Mesothelial cell of epicardium (in vitro differentiated cells): Measurements from ENCODE around the gene SCRN3. TPM values are rescaled to one million over a fixed set of nuclear protein-coding genes. Genes with fewer than 3 reads are reported as not detected.
"Not testable (repeated sequence)": the region's sequence is repeated elsewhere in the genome, so short reads cannot be mapped to it uniquely, and the experiment has no call there.

Source experiments
- DNase-seq, 2 experiments: peaks; one replicate each; pipeline ENCODE4 v3.0.0; 2021; ENCODE audit warnings: low spot score in 2 of 2; ENCODE audit not compliant: unreplicated experiment in 2 of 2
- H3K27ac Mint-ChIP-seq: 2 replicates; pipeline ENCODE4 v1.8.0; 2021; ENCODE audit warnings: mixed read lengths
- H3K27me3 Mint-ChIP-seq: 2 replicates; pipeline ENCODE4 v1.8.0; 2021; ENCODE audit warnings: low read depth, mixed read lengths
- H3K36me3 Mint-ChIP-seq: 2 replicates; pipeline ENCODE4 v1.8.0; 2021; ENCODE audit warnings: mixed read lengths
- H3K4me1 Mint-ChIP-seq: 2 replicates; pipeline ENCODE4 v1.8.0; 2021; ENCODE audit warnings: mixed read lengths
- H3K4me3 Mint-ChIP-seq: 2 replicates; pipeline ENCODE4 v1.8.0; 2021; ENCODE audit warnings: mild to moderate bottlenecking, moderate library complexity, mixed read lengths
- H3K9me3 Mint-ChIP-seq: 2 replicates; pipeline ENCODE4 v1.8.0; 2021; ENCODE audit warnings: mixed read lengths
- total RNA-seq: library from RNA; stranded (reverse); gene quantifications from 3 replicates; pipeline ENCODE4 v1.2.1, GENCODE V29; 2021
- TF ChIP-seq, protein P1 (sequence below): fragments of 200-600 bp; sonication (generic); IDR thresholded peaks from one replicate; pipeline ENCODE4 v1.5.0; 2021; ENCODE audit warnings: antibody characterized with exemption; ENCODE audit not compliant: unreplicated experiment

SCRN3 gene, protein sequence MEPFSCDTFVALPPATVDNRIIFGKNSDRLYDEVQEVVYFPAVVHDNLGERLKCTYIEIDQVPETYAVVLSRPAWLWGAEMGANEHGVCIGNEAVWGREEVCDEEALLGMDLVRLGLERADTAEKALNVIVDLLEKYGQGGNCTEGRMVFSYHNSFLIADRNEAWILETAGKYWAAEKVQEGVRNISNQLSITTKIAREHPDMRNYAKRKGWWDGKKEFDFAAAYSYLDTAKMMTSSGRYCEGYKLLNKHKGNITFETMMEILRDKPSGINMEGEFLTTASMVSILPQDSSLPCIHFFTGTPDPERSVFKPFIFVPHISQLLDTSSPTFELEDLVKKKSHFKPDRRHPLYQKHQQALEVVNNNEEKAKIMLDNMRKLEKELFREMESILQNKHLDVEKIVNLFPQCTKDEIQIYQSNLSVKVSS
- total RNA-seq: 26.5 to 29.0 TPM (median 26.8 TPM) in 3 replicates

DNA sequence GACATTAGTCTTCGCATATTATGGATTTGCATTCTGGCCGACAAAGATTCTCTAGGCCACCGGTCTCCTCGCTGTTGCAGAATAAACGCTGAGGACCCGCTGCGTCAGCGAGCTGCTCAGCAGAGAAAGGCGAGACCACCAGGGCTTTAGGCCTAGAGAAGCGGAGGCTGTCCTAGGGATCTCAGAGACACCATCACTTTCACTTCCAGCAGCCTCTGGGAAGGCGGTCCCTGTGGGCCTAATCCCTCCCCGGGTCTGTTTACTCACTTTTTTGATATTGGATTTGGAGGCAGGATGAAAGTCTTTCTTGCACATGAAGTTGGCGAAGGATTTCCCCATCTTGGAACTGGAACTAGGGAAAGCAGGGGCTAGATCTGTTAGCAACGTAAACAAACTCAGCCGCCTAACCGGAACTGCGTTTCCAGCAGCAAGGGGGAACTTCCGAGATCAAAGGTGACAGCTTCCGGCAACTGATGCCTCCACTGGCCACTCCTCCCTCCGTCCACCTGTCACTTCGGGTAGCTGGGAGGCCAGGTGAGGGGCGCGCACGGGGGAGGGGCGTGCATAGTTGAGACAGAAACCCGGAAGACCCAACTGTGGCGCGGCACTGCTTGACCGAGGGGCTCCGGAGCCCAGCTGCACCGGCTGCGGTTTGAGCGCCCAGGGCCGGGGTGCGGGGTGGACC, at the start of gene SCRN3:
SCRN3 (plus strand) TSS at position 447 of the 685 bp plus-strand sequence. CDS start 2,554 bp downstream, outside the sequence.
- peak within 1 kb of the TSS; percentile 98 for H3K27ac Mint-ChIP-seq
- peak; percentile 53 to 77 for DNase-seq
- H3K9me3 Mint-ChIP-seq: no peaks in the 10 kb centered on the region
- H3K27me3 Mint-ChIP-seq: no peaks in the 10 kb centered on the region
- peaks cover 33% of the 10 kb centered on the region for H3K4me1 Mint-ChIP-seq
- TF ChIP-seq, protein P1, sequence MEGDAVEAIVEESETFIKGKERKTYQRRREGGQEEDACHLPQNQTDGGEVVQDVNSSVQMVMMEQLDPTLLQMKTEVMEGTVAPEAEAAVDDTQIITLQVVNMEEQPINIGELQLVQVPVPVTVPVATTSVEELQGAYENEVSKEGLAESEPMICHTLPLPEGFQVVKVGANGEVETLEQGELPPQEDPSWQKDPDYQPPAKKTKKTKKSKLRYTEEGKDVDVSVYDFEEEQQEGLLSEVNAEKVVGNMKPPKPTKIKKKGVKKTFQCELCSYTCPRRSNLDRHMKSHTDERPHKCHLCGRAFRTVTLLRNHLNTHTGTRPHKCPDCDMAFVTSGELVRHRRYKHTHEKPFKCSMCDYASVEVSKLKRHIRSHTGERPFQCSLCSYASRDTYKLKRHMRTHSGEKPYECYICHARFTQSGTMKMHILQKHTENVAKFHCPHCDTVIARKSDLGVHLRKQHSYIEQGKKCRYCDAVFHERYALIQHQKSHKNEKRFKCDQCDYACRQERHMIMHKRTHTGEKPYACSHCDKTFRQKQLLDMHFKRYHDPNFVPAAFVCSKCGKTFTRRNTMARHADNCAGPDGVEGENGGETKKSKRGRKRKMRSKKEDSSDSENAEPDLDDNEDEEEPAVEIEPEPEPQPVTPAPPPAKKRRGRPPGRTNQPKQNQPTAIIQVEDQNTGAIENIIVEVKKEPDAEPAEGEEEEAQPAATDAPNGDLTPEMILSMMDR: no peak
- H3K4me3 Mint-ChIP-seq: peak within 1 kb of the TSS; percentile 96
- peaks cover 17% of the 10 kb centered on the region for H3K36me3 Mint-ChIP-seq

DNA sequence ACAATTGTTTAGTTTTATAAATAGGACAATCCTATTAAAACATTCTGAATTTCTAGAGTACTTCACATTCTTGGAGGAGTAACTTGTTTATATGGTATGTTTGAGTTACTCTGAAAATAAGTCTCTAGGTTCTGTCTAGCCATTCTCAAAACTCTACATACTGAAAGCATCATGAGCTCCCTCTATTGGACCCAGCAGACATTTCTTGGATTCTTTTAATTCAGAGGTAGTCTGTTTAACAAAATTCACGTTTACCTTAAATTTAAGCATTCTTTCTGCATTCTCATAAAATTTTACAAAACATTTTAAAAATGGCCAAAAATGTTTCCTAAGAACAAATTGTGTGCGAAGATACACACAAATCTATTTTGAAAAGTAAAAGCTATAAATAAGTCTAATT, 45.5 kb upstream of the SCRN3 start:
- Mint-ChIP-seq H3K27ac (no peak overlapping the region), H3K4me3 (no peak overlapping the region), H3K27me3 (peaks cover 18% of the 10 kb centered on the region), H3K9me3 (no peaks in the 10 kb centered on the region), H3K36me3 (peaks cover 14% of the 10 kb centered on the region), H3K4me1 (peaks cover 2% of the 10 kb centered on the region)
- no peak for DNase-seq
- TF ChIP-seq, protein P1: peak; percentile 33

DNA sequence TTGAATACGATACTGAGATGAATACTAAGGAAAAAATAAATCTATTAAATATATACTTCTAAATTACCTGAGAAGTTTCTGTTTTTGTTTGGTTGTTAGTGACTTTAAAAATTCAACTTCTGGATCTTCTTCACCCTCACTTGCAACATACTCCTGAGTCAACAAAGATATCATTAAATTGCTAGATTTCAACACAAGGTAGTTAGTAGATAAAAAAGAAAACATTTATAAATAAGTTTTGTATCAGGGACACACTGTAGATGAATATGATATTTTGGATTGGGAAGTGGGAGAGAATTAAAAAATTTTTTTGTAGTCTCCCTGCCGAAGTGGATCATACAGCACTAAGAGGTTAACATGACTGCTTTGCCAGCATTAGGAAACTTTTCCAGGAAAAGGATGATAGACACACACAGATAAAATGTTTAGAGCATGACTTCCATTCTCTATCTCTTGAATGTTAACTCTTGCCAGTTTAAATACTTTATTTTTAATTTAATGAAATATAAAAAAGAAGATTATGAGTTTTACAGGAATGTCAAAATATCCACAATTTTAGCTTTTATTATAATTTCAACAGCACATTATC, 44.8 kb upstream of the SCRN3 start:
- TF ChIP-seq, protein P1: no peak
- H3K4me3 Mint-ChIP-seq: no peak overlapping the region

DNA sequence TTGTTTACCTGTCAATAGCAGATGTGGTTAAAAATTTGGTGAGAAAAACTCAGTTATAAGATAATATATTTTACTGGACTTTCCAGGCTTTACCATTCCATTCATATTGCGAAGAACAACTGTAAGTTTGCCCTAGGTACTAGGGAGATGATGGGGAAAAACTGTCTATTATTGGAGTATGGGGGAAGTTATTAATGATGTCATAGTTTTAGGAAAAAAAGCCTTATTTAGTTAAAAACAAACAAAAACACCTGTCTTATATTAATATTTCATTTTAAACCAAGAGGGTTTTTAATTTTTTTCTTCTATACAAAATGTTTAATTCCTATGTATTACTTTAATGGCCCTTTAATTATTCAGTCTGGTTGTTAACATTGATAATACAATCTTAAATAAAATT, 42.5 kb upstream of the SCRN3 start:
- H3K4me3 Mint-ChIP-seq: no peak overlapping the region
- H3K27me3 Mint-ChIP-seq: no peaks in the 10 kb centered on the region
- TF ChIP-seq, protein P1: no peak
- no peak overlapping the region for H3K27ac Mint-ChIP-seq
- no peaks in the 10 kb centered on the region for H3K4me1 Mint-ChIP-seq
- no peak for DNase-seq
- peaks cover 16% of the 10 kb centered on the region for H3K36me3 Mint-ChIP-seq
- H3K9me3 Mint-ChIP-seq: no peaks in the 10 kb centered on the region

More for the DNA sequence above, 44.8 kb upstream of the SCRN3 start:
- no peak for DNase-seq
- Mint-ChIP-seq H3K27me3 (peaks cover 12% of the 10 kb centered on the region), H3K36me3 (peaks cover 15% of the 10 kb centered on the region), H3K9me3 (no peaks in the 10 kb centered on the region), H3K4me1 (no peaks in the 10 kb centered on the region), H3K27ac (no peak overlapping the region)

DNA sequence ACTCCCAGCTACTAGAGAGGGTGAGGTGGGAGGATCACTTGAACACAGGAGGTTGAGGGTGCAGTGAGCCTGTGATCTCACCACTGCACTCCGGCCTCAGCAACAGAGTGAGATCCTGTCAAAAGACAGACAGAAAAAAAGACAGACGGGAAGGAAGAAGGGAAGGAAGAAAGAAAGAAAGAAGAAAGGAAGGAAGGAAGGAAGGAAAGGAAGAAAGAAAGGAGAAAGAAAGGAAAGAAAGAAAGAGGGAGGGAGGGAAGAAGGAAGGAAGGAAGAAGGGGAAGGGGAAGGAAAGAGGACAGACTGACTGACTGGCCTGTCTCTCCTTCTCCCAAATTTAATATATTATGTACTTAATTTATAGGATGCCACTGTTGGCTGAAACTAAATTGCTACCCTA, 39.2 kb upstream of the SCRN3 start:
- H3K4me3 Mint-ChIP-seq: no peak overlapping the region
- H3K27me3 Mint-ChIP-seq: no peaks in the 10 kb centered on the region
- H3K27ac Mint-ChIP-seq: no peak overlapping the region
- no peaks in the 10 kb centered on the region for H3K9me3 Mint-ChIP-seq
- TF ChIP-seq, protein P1: no peak
- no peak for DNase-seq
- H3K36me3 Mint-ChIP-seq: peaks cover 25% of the 10 kb centered on the region
- H3K4me1 Mint-ChIP-seq: no peaks in the 10 kb centered on the region

DNA sequence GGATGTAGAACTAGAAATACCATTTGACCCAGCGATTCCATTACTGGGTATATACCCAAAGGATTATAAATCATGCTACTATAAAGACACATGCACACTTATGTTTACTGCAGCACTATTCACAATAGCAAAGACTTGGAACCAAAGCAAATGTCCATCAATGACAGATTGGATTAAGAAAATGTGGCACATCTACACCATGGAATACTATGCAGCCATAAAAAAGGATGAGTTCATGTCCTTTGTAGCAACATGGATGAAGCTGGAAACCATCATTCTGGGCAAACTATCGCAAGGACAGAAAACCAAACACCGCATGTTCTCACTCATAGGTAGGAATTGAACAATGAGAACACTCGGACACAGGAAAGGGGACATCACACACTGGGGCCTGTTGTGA, 35.9 kb upstream of the SCRN3 start:
- not testable (repeated sequence) for H3K27me3 Mint-ChIP-seq, H3K27ac Mint-ChIP-seq, H3K4me1 Mint-ChIP-seq, H3K4me3 Mint-ChIP-seq, DNase-seq
- H3K9me3 Mint-ChIP-seq: peaks cover 19% of the 10 kb centered on the region
- H3K36me3 Mint-ChIP-seq: peaks cover 46% of the 10 kb centered on the region
